NCI-H1417 (cell line): ENCODE measurements around the gene BAK1.
"Not testable (repeated sequence)": the region's sequence is repeated elsewhere in the genome, so short reads cannot be mapped to it uniquely, and the experiment has no call there.

ENCODE experiments used
- DNase-seq, 3 experiments: peaks; one replicate each; lab custom pipeline; 2025; lab: John Stamatoyannopoulos, UW

The BAK1 gene

GRCh38 chr6:33552252-33552651 is 27.8 kb downstream of the BAK1 start:
- DNase-seq, result no peak

- DNase-seq, result no peak
These were observed 28.5 kb downstream of the BAK1 start for GRCh38 chr6:33551538-33551937.

- DNase-seq, result no peak
These were observed 30.2 kb downstream of the BAK1 start for GRCh38 chr6:33549896-33550295.

- DNase-seq, result no peak
These were observed 30.9 kb downstream of the BAK1 start for GRCh38 chr6:33549196-33549595.

- DNase-seq, result no peak
These were observed 32.6 kb downstream of the BAK1 start for GRCh38 chr6:33547499-33547898.

GRCh38 chr6:33546766-33547165 is 33.3 kb downstream of the BAK1 start:
- DNase-seq, result no peak

GRCh38 chr6:33545292-33545691 is 34.8 kb downstream of the BAK1 start:
- DNase-seq, result not testable (repeated sequence)

GRCh38 chr6:33543116-33543515 is 37.0 kb downstream of the BAK1 start:
- no peak for DNase-seq

- DNase-seq, result no peak
These were observed 39.3 kb downstream of the BAK1 start for GRCh38 chr6:33540768-33541167.

- DNase-seq, result no peak
These were observed 45.4 kb downstream of the BAK1 start for GRCh38 chr6:33534702-33535101.

GRCh38 chr6:33533163-33533869 is 46.8 kb downstream of the BAK1 start:
- DNase-seq, result not testable (repeated sequence)

GRCh38 chr6:33532431-33532830 is 47.6 kb downstream of the BAK1 start:
- not testable (repeated sequence) for DNase-seq

- DNase-seq, result not testable (repeated sequence)
These were observed 49.5 kb downstream of the BAK1 start for GRCh38 chr6:33530617-33531016.
